ENCODE measurements around the gene CSNK1D. TPM values are rescaled to one million over a fixed set of nuclear protein-coding genes. Genes with fewer than 3 reads are reported as not detected.

Gene CSNK1D
- total RNA-seq, 1 experiment from 2014 or later = 234 TPM

DNA sequence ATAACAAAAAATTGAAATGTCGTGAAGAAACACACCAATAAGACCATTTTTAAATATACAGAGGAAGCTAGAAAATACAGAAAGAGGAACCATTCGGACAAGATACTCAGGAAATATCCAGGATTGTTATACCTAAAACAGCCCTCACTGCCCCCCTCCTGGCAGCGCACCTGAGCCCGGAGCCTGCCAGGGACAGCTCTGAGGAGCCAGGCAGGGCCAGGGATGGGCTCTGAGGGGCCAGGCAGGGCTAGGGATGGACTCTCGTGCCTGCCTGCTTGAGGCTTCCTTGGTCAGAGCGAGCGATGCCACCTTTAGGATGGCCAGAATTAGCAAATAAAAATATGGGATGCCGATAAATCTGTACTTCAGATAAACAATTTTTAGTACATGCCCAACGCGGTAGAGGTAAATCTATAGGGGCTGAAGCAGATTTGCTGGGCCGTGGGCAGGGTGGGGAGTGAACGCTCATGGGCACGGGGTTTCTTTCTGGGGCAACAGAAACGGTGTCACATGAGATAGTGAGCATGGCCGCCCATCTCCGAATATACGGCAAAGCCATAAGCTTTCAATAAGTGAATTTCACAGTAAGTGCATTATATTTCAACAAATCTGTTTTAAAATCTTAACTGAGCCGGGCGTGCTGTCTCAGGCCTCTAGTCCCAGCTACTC is 18.2 kb upstream of the CSNK1D start:
- peak overlapping the region; percentile 89 for H3K27ac ChIP-seq (ENCODE audit: low read length)
- ChIA-PET CTCF (no interaction called here), POLR2A (no interaction called here)
- ATAC-seq (no peak), DNase-seq (ENCODE audit: low read depth, low spot score) (no peak)
- TF ChIP-seq TCF7L2 (IDR thresholded peaks at IDR 0.05; ENCODE audit: low read depth, low read length) (no peak), POLR2AphosphoS5 (IDR thresholded peaks at IDR 0.05; ENCODE audit: low read depth, low read length) (no peak), SIN3A (IDR thresholded peaks at IDR 0.05; ENCODE audit: borderline replicate concordance, insufficient read depth, low read depth, low read length) (no peak)
- TF ChIP-seq, protein P1, sequence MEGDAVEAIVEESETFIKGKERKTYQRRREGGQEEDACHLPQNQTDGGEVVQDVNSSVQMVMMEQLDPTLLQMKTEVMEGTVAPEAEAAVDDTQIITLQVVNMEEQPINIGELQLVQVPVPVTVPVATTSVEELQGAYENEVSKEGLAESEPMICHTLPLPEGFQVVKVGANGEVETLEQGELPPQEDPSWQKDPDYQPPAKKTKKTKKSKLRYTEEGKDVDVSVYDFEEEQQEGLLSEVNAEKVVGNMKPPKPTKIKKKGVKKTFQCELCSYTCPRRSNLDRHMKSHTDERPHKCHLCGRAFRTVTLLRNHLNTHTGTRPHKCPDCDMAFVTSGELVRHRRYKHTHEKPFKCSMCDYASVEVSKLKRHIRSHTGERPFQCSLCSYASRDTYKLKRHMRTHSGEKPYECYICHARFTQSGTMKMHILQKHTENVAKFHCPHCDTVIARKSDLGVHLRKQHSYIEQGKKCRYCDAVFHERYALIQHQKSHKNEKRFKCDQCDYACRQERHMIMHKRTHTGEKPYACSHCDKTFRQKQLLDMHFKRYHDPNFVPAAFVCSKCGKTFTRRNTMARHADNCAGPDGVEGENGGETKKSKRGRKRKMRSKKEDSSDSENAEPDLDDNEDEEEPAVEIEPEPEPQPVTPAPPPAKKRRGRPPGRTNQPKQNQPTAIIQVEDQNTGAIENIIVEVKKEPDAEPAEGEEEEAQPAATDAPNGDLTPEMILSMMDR (IDR thresholded peaks at IDR 0.05) = no peak
- TF ChIP-seq, protein P2, sequence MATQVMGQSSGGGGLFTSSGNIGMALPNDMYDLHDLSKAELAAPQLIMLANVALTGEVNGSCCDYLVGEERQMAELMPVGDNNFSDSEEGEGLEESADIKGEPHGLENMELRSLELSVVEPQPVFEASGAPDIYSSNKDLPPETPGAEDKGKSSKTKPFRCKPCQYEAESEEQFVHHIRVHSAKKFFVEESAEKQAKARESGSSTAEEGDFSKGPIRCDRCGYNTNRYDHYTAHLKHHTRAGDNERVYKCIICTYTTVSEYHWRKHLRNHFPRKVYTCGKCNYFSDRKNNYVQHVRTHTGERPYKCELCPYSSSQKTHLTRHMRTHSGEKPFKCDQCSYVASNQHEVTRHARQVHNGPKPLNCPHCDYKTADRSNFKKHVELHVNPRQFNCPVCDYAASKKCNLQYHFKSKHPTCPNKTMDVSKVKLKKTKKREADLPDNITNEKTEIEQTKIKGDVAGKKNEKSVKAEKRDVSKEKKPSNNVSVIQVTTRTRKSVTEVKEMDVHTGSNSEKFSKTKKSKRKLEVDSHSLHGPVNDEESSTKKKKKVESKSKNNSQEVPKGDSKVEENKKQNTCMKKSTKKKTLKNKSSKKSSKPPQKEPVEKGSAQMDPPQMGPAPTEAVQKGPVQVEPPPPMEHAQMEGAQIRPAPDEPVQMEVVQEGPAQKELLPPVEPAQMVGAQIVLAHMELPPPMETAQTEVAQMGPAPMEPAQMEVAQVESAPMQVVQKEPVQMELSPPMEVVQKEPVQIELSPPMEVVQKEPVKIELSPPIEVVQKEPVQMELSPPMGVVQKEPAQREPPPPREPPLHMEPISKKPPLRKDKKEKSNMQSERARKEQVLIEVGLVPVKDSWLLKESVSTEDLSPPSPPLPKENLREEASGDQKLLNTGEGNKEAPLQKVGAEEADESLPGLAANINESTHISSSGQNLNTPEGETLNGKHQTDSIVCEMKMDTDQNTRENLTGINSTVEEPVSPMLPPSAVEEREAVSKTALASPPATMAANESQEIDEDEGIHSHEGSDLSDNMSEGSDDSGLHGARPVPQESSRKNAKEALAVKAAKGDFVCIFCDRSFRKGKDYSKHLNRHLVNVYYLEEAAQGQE (IDR thresholded peaks at IDR 0.05; ENCODE audit: insufficient read depth in 1 of 2, low read depth in 2 of 2, low read length in 1 of 2) = no peak
- no peaks in the 10 kb centered on the region; the same call in 1 of the 2 replicates for H3K36me3 ChIP-seq (ENCODE audit: control insufficient read depth, insufficient read depth, low read length)
- H3K4me3 ChIP-seq (ENCODE audit: low read depth in 2 of 2, low read length in 2 of 2) = peak overlapping the region; percentile 60 to 66
- no peaks in the 10 kb centered on the region for H3K9me3 ChIP-seq (ENCODE audit: control insufficient read depth, insufficient read depth, low read depth, low read length)
- in situ Hi-C loops (cut with HindIII; ENCODE audit: low pct_unique_long_range_greater_than_20kb, low sequenced_read_pairs) = loop anchor here (10.0 kb wide), 1 partner anchor 53 kb away; no protein-coding TSS in a partner anchor
- no TSS peak for BruUV-seq (replicated peaks)
- no peaks in the 10 kb centered on the region for H3K27me3 ChIP-seq (ENCODE audit: control insufficient read depth, insufficient read depth, low read length)
- intact Hi-C loops (cut with micrococcal nuclease; ENCODE audit: unreplicated experiment) = no loop called here
- H3K4me1 ChIP-seq (ENCODE audit: control insufficient read depth, insufficient read depth, low read length) = peaks cover 56% of the 10 kb centered on the region

DNA sequence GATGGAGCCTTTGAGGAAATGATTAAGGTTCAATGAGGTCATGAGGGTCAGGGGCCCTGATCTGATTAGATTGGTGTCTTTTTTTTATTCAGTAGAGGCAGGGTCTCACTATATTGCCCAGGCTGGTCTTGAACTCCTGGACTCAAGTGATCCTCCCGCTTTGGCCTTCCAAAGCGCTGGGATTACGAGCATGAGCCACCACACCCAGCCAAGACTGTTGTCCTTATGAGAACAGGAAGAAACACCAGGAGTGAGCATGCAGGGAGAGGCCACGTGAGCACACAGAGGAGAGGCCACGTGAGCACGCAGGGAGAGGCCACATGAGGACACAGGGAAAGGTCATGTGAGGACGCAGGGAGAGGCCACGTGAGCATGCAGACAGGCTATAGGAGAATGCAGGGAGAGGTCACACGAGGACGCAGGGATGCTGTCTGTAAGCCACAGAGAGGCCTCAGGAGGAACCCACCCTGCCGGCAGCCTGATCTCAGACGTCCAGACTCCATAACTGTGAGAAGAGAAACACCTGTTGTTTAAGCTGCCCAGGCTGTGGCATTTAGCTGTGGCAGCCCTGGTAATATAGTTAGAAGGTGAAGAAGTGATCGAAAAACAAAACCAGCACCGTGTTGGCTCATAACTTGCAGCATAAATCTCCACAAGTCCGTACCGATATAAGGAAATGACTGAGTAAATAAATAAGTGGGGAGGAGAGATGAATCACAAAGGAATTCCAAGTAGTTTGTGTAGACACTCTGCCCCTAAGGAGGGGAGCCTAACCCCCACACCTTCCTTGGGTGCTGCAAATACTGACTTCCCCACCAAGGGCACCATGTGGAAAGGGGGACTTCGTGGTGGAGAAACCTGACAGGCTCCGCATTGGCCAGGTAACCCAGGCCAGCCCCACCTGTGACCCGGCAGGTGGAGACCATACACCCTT is 14.6 kb upstream of the CSNK1D start:
- Histone ChIP-seq H3K27ac (ENCODE audit: low read length) (peak overlapping the region; percentile 20; the same call in 1 of the 2 replicates), H3K27me3 (ENCODE audit: control insufficient read depth, insufficient read depth, low read length) (no peaks in the 10 kb centered on the region), H3K36me3 (ENCODE audit: control insufficient read depth, insufficient read depth, low read length) (no peaks in the 10 kb centered on the region; the same call in 1 of the 2 replicates), H3K4me3 (ENCODE audit: low read depth in 2 of 2, low read length in 2 of 2) (no peak overlapping the region), H3K9me3 (ENCODE audit: control insufficient read depth, insufficient read depth, low read depth, low read length) (no peaks in the 10 kb centered on the region), H3K4me1 (ENCODE audit: control insufficient read depth, insufficient read depth, low read length) (peaks cover 30% of the 10 kb centered on the region)
- peak; percentile 88 for DNase-seq (ENCODE audit: low read depth, low spot score)
- 0 out of 2 replicates have a peak, but pooled peaks have one; percentile 8 for ATAC-seq
- intact Hi-C loops (cut with micrococcal nuclease; ENCODE audit: unreplicated experiment) (no loop called here), in situ Hi-C loops (cut with HindIII; ENCODE audit: low pct_unique_long_range_greater_than_20kb, low sequenced_read_pairs) (no loop called here)
- TF ChIP-seq, protein P1 (IDR thresholded peaks at IDR 0.05) = no peak
- no peak for TF ChIP-seq SIN3A (IDR thresholded peaks at IDR 0.05; ENCODE audit: borderline replicate concordance, insufficient read depth, low read depth, low read length)
- no peak for TF ChIP-seq POLR2AphosphoS5 (IDR thresholded peaks at IDR 0.05; ENCODE audit: low read depth, low read length)
- no peak for TF ChIP-seq TCF7L2 (IDR thresholded peaks at IDR 0.05; ENCODE audit: low read depth, low read length)
- TF ChIP-seq, protein P2 (IDR thresholded peaks at IDR 0.05; ENCODE audit: insufficient read depth in 1 of 2, low read depth in 2 of 2, low read length in 1 of 2) = no peak
- BruUV-seq (replicated peaks) = no TSS peak
- ChIA-PET POLR2A (no interaction called here), CTCF (no interaction called here)

Data from Panc1 (cell line).